Measurements from ENCODE around the gene SPIN4.

GRCh38 chrX:63350465-63350877 is 661 bp downstream of the SPIN4 start:
- no peak for TF ChIP-seq RB1 (IDR thresholded peaks at IDR 0.05; ENCODE audit: borderline replicate concordance)
- no peak for TF ChIP-seq YY1 (IDR thresholded peaks at IDR 0.05; ENCODE audit: low read depth, low read length)
- TF ChIP-seq EZH2 (IDR thresholded peaks at IDR 0.05; ENCODE audit: borderline replicate concordance, control insufficient read depth, low read depth, low read length) = no peak
- no peak for TF ChIP-seq ZNF687 (IDR thresholded peaks at IDR 0.05)
- no peak for TF ChIP-seq SIX5 (IDR thresholded peaks at IDR 0.05; ENCODE audit: low read depth, low read length, severe bottlenecking)

Measured in GM12878 (cell line).